ENCODE measurements around the gene CEP162.
"Not testable (repeated sequence)": the region's sequence is repeated elsewhere in the genome, so short reads cannot be mapped to it uniquely, and the experiment has no call there.

Gene CEP162

GRCh38 chr6:84223608-84224007 is 3.8 kb downstream of the CEP162 start:
- DNase-seq = peak in 3 of 4 experiments; percentile 7 to 24 (median 7)

- DNase-seq = no peak
Measured at GRCh38 chr6:84222426-84222825, 5.0 kb downstream of the CEP162 start.

GRCh38 chr6:84220809-84221409 is 6.5 kb downstream of the CEP162 start:
- peak in 3 of 4 experiments; percentile 19 to 60 (median 50) for DNase-seq

DNA sequence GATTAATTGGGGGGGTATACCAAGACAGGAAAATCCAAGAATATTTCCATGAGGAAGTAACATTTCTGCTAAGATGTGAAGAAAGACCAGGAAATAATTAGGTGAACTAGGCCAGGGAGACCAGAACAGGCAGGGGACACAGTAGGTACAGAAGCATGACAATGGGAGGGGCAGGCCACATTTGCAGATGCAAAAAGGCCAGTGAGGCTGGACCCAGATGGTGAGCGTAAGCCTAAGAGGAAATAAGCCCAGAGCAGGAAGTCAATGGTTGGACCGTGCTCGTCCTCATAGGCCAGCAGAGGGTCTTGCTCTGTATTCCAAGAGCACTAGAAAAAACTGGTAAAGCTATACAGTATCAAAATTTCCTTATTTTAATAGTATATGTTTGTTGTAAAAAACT is 9.4 kb downstream of the CEP162 start:
- DNase-seq = peak in 2 of 4 experiments; percentile 5 to 17

- no peak for DNase-seq
Measured at GRCh38 chr6:84213217-84213616, 14.2 kb downstream of the CEP162 start.

- no peak for DNase-seq
Measured at GRCh38 chr6:84204011-84204410, 23.4 kb downstream of the CEP162 start.

DNA sequence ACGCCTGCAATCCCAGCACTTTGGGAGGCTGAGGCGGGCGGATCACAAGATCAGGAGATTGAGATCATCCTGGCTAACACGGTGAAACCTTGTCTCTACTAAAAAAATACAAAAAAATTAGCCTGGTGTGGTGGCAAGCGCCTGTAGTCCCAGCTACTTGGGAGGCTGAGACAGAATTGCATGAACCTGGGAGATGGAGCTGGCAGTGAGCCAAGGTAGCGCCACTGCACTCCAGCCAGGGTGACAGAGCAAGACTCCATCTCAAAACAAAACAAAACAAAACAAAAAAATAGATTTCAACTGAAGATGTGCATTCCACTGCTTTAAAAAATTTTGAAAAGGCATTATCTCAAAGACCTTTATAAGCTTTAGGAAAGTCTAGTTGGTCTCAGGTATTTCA is 27.5 kb downstream of the CEP162 start:
- not testable (repeated sequence) for DNase-seq

- DNase-seq = no peak
Measured at GRCh38 chr6:84197708-84198107, 29.7 kb downstream of the CEP162 start.

- no peak for DNase-seq
Measured at GRCh38 chr6:84193114-84193708, 34.2 kb downstream of the CEP162 start.

- DNase-seq = no peak
Measured at GRCh38 chr6:84191802-84192201, 35.6 kb downstream of the CEP162 start.

GRCh38 chr6:84189356-84189755 is 38.1 kb downstream of the CEP162 start:
- not testable (repeated sequence) for DNase-seq

DNA sequence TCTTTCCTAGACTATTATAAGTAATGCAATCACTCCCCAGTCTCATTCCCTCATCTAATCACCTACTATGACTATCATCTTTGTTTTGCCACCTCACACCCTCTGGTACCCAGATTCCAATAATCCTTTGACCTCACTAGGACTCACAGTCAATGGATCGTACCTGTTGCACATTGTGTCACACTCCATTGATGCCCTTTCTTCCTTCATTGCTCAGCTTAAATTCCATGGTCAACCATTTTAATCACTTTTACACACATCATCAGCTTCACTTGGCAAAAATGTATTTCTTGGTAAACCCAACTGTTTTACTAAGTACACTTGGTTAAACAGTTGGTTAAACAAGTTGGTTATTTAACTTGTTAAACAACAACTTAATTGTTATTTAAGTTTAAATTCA is 44.0 kb downstream of the CEP162 start:
- no peak for DNase-seq

DNA sequence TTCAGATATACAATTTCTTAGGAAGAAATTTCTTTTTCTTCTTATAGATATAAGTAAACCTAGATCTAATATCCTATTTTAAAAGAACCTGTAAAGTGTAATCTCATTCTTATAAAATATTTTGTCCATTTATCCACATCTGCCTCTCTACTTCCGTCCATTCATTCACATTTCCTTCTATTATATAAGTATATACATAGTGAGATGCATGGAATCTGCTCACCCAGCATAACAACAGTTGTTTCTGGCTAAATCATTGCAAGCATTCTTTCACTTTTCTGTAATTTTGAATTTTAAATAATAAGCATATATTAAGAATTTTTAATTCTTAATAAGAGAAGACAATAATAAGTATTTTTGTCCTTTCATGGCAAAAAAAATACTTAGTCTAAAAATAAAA is 45.4 kb downstream of the CEP162 start:
- DNase-seq = no peak

DNA sequence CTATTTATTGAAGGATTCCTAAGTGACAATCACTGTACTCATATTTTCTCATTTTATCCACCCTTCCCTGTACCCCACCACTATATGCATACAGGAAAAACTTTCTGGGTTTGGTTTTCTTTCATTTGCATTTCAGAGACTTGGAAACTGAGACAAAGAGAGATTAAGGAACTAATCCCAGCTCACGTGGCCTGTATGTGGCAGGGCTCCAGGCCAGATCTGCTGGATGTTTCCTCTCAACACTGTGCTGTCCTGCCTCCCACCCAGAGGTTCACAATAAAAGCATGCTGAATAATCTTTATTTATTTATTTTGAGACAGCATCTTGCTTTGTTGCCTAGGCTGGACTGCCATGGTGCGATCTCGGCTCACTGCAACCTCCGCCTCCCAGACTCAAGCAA is 50.2 kb downstream of the CEP162 start:
- DNase-seq = peak; percentile 18 to 52 (median 38)

DNA sequence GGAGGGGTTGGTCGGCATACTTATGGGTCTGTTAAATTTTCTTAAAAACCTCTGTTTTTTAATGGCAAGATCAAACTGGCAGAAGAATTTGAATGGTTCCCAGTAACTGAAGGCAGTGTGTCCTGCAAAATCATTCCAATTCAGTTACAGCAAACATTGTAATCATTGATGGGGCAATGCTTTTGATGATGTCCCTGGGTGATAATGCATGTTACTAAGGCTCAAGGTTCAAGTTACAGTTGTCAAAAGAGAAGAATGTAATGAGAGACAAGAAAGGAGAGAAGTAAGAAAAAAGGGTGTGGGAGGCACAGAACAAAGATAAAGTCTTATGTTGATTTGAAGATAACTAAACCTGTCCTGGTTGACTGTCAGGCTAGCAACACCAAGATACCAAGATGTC is 54.9 kb downstream of the CEP162 start:
- DNase-seq = no peak

DNA sequence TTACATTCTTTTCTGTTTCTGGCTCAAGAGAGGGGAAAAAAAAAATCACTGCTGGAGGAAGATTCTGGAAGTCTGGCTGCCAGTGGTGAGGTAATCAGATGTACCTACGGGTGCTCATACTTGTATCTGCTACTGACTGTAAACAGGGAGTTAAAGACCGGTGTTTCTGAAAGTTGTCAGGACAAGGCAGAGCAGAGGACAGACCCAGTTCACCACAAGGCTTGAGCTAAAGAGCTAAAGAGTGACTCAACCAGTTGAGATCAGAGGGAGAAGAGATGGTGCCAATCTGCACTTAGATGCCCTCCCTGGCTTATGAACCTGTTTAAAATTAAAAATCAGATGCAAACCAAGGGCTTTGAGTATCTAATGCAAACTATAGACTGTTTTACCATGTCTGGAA is 55.4 kb downstream of the CEP162 start:
- no peak for DNase-seq

- no peak for DNase-seq
Measured at GRCh38 chr6:84167457-84167856, 60.0 kb downstream of the CEP162 start.

DNA sequence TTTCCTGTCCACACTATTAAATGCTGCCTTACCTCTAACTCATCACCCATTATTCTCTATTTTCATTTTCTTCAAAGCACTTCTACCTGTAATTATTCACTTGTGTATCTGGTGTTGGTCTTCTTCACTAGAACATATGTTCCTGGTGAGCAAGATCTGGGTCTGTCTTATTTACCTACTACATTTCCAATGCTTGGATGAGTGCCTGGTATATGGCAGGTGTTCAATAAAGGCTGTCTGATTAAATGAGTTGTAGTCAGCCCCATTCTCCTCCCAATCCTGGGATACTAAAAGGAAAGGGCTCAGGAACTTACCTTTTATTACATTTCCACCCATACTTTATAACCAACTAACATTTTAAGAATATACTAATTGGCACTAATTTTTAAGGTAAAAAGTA is 61.0 kb downstream of the CEP162 start:
- no peak for DNase-seq

GRCh38 chr6:84164328-84164727 is 63.1 kb downstream of the CEP162 start:
- not testable (repeated sequence) for DNase-seq

DNA sequence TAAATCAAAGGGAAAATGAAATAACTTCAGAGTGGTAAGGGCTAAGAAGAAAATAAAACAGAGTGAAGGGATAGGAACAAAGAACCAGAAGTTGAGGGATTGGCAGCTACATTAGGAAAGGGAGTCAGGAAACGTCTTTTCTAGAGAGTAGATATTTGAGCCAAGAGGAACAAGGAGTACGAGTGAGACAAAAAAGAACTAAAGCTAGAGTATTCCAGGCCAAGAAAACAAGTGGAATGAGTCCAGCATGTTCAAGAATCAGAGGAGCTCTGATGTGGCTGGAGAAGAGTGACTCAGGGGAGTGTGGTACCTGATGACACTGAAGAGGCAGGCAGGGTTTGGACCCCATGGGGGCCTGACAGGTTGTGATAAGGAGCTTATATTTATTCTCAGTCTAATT is 66.3 kb downstream of the CEP162 start:
- DNase-seq = no peak

- no peak for DNase-seq
Measured at GRCh38 chr6:84156306-84156705, 71.1 kb downstream of the CEP162 start.

- DNase-seq = peak in 2 of 4 experiments; percentile 1 to 23
Measured at GRCh38 chr6:84151669-84152068, 75.8 kb downstream of the CEP162 start.

GRCh38 chr6:84150705-84151104 is 76.7 kb downstream of the CEP162 start:
- DNase-seq = peak; percentile 7 to 60 (median 26)

DNA sequence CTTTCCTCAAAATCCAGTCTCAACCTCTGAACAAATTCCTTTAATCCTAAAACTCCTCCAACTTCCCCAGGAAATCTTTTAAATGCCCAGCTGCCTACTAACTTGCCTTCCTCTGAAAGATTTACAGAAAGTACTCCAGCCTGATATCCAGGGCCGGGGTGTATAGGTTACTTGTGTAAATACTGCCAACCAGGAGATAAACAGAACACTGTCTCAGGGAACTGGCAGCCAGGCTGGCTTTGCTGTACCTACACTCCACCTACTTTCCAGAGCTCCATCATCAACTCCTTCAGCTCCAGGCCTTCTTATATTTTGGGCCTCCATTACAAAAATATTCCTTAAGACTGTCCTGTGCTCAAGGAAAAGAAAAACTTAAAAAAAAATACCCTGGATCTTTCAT is 85.9 kb downstream of the CEP162 start:
- no peak for DNase-seq

DNA sequence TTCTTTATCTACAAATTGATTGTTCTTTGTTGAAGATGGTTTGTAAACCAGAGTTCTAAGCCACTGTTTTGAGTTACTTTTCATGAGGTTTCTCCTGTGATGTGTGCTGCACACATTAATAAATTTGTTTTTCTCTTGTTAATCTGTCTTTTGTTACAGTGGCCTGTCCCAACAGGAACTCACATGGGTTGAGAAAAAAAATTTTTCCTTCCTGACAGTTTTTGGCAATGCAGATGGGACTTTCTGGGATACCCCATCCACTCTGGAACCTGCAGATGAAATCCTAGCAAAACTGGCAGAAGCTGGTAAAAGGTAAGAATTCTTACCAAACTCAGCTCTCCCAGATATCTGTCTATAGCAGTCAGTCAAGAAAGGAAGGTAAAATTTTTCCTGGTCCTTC is 88.1 kb downstream of the CEP162 start:
- DNase-seq = no peak

All from suppressor macrophage (primary cell).